GM12864 (cell line): ENCODE results near the gene ITM2A.

ENCODE experiments used
- DNase-seq: peaks from one replicate; pipeline ENCODE4 v3.0.0-alpha.2; 2011; ENCODE audit warnings: low read depth
- H3K4me3 ChIP-seq: 2 replicates; pipeline ENCODE4 v1.5.1; 2011; ENCODE audit warnings: mild to moderate bottlenecking, low read depth, low read length, control low read depth
- TF ChIP-seq, protein P1 (sequence below): IDR thresholded peaks from 2 replicates; pipeline ENCODE4 v1.5.1; 2011; ENCODE audit warnings: low read depth, mild to moderate bottlenecking, moderate library complexity, low read length, control low read depth, inconsistent platforms; ENCODE audit errors: missing control alignments

Gene ITM2A

DNA sequence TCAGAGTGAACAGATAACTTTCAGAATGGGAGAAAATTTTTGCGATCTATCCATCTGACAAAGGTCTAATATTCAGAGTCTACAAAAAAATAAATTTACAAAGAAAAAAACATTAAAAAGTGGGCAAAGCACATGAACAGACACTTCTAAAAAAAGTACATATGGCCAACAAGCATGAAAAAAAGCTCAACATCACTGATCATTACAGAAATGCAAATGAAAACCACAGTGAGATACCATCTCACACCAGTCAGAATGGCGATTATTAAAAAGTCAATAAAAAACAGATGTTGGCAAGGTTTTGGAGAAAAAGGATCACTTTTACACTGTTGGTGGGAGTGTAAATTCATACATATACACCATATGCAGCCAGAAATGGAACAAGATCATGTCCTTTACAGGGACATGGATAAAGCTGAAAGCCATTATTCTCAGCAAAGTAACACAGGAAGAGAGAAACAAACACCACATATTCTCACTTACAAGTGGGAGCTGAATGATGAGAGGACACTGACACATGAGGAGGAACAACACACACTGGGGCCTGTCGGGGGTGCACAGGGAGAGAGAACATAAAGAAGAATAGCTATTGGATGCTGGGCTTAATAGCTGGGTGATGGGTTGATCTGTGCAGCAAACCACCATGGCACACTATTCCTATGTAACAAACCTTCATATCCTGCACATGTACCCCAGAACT is 41.6 kb upstream of the ITM2A start:
- TF ChIP-seq, protein P1, sequence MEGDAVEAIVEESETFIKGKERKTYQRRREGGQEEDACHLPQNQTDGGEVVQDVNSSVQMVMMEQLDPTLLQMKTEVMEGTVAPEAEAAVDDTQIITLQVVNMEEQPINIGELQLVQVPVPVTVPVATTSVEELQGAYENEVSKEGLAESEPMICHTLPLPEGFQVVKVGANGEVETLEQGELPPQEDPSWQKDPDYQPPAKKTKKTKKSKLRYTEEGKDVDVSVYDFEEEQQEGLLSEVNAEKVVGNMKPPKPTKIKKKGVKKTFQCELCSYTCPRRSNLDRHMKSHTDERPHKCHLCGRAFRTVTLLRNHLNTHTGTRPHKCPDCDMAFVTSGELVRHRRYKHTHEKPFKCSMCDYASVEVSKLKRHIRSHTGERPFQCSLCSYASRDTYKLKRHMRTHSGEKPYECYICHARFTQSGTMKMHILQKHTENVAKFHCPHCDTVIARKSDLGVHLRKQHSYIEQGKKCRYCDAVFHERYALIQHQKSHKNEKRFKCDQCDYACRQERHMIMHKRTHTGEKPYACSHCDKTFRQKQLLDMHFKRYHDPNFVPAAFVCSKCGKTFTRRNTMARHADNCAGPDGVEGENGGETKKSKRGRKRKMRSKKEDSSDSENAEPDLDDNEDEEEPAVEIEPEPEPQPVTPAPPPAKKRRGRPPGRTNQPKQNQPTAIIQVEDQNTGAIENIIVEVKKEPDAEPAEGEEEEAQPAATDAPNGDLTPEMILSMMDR: no peak
- H3K4me3 ChIP-seq: no peak overlapping the region
- no peak for DNase-seq

- DNase-seq: no peak
- TF ChIP-seq, protein P1: no peak
- no peak overlapping the region for H3K4me3 ChIP-seq
These were observed 33.5 kb upstream of the ITM2A start for GRCh38 chrX:79400623-79401022.

GRCh38 chrX:79375340-79375739 is 8.2 kb upstream of the ITM2A start:
- TF ChIP-seq, protein P1: no peak
- H3K4me3 ChIP-seq: no peak overlapping the region
- DNase-seq: no peak

GRCh38 chrX:79371640-79372039 is 4.5 kb upstream of the ITM2A start:
- no peak overlapping the region for H3K4me3 ChIP-seq
- DNase-seq: no peak
- TF ChIP-seq, protein P1: no peak

DNA sequence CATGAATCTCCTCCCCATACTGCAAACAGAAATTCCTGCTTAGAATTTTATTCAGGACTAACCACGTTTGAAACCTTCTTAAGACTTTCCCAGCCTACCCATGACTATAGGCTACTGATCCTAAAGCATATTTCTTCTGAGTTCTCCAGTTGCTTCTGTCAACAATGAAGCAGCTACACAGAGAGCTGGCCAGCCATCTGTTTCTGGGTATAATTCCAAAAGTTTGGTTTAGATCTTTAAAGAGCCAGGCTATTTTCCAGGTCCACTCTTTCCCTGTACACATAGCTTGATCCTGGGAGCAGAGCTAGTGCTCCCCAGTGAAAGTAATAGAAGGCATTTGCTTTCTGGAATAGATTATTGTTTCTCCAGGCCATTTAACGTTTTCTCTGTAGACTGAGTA is 4.0 kb upstream of the ITM2A start:
- no peak for DNase-seq
- no peak overlapping the region for H3K4me3 ChIP-seq
- TF ChIP-seq, protein P1: no peak

- DNase-seq: no peak
- no peak overlapping the region for H3K4me3 ChIP-seq
- TF ChIP-seq, protein P1: no peak
These were observed 2.7 kb upstream of the ITM2A start for GRCh38 chrX:79369871-79370270.

GRCh38 chrX:79368441-79368840 is 1.3 kb upstream of the ITM2A start:
- TF ChIP-seq, protein P1: no peak
- no peak overlapping the region for H3K4me3 ChIP-seq
- DNase-seq: no peak
